Endodermal cell (in vitro differentiated cells): ENCODE measurements around the gene KIAA1217. TPM values are rescaled to one million over a fixed set of nuclear protein-coding genes. Genes with fewer than 3 reads are reported as not detected.

Experiments used
- DNase-seq: peaks from one replicate; pipeline ENCODE4 v3.0.0-alpha.2; 2017
- H3K27ac ChIP-seq: 2 replicates; pipeline ENCODE4 v1.5.1; 2013; ENCODE audit warnings: mild to moderate bottlenecking, low read depth, low read length, moderate library complexity
- H3K27me3 ChIP-seq: 2 replicates; pipeline ENCODE4 v1.6.1; 2013; ENCODE audit warnings: mild to moderate bottlenecking, low read length, moderate library complexity; ENCODE audit not compliant: insufficient read depth, control insufficient read depth, poor library complexity, severe bottlenecking
- H3K36me3 ChIP-seq: 2 replicates; pipeline ENCODE4 v1.7.0; 2013; ENCODE audit warnings: mild to moderate bottlenecking, low read length, moderate library complexity; ENCODE audit not compliant: control insufficient read depth, insufficient read depth
- H3K4me1 ChIP-seq: one replicate; pipeline ENCODE4 v1.7.0; 2013; ENCODE audit warnings: low read length; ENCODE audit not compliant: control insufficient read depth, insufficient read depth
- H3K4me3 ChIP-seq: 2 replicates; pipeline ENCODE4 v1.5.1; 2013; ENCODE audit warnings: mild to moderate bottlenecking, low read length, moderate library complexity
- H3K9ac ChIP-seq: 2 replicates; pipeline ENCODE4 v1.6.1; 2013; ENCODE audit warnings: mild to moderate bottlenecking, low read length, moderate library complexity; ENCODE audit not compliant: poor library complexity, severe bottlenecking; ENCODE audit errors: extremely low read depth
- H3K9me3 ChIP-seq: 2 replicates; pipeline ENCODE4 v1.6.1; 2013; ENCODE audit warnings: mild to moderate bottlenecking, low read length, moderate library complexity; ENCODE audit not compliant: control insufficient read depth
- H3K27ac Mint-ChIP-seq: 2 replicates; pipeline ENCODE4 v1.8.0; 2020; ENCODE audit warnings: mixed read lengths
- H3K27me3 Mint-ChIP-seq: 2 replicates; pipeline ENCODE4 v1.8.0; 2021; ENCODE audit warnings: mild to moderate bottlenecking, mixed read lengths; ENCODE audit not compliant: insufficient read depth
- H3K36me3 Mint-ChIP-seq: 2 replicates; pipeline ENCODE4 v1.8.0; 2020; ENCODE audit warnings: low read depth, mixed read lengths
- H3K4me1 Mint-ChIP-seq: 2 replicates; pipeline ENCODE4 v1.8.0; 2020; ENCODE audit warnings: mixed read lengths
- H3K4me3 Mint-ChIP-seq: 2 replicates; pipeline ENCODE4 v1.8.0; 2020; ENCODE audit warnings: mild to moderate bottlenecking, moderate library complexity, mixed read lengths
- H3K9me3 Mint-ChIP-seq: 2 replicates; pipeline ENCODE4 v1.8.0; 2020; ENCODE audit warnings: mild to moderate bottlenecking, mixed read lengths
- WGBS, 2 experiments: methylation state at CpG; one replicate each; pipeline versions ENCODE4 v1.1.5 to v1.1.7; 2013; ENCODE audit warnings: missing lambda C conversion rate in 2 of 2, mixed read lengths in 1 of 2; ENCODE audit not compliant: insufficient coverage in 1 of 2, insufficient read length in 1 of 2; 5-methylcytosine and 5-hydroxymethylcytosine counted together
- total RNA-seq, 2 donors: library from RNA; stranded (reverse); fragmentation: NEBNext Ultra II Directional in 1 of 2; extraction: Animal tissue kit (Norgen Biotek cat#: 25700) in 1 of 2; gene quantifications; 2 replicates in 1 of 2; 3 replicates in 1 of 2; pipeline ENCODE4 v1.2.1, GENCODE V29; 2021
- TF ChIP-seq, protein P1 (sequence below): fragments of 200-600 bp; sonication (generic); conservative IDR thresholded peaks from 2 replicates; pipeline ENCODE4 v1.5.0; 2021; ENCODE audit warnings: antibody characterized with exemption, mild to moderate bottlenecking

Gene KIAA1217
- total RNA-seq, 2 donors from 2014 or later, result 25.4 to 27.2 TPM

DNA sequence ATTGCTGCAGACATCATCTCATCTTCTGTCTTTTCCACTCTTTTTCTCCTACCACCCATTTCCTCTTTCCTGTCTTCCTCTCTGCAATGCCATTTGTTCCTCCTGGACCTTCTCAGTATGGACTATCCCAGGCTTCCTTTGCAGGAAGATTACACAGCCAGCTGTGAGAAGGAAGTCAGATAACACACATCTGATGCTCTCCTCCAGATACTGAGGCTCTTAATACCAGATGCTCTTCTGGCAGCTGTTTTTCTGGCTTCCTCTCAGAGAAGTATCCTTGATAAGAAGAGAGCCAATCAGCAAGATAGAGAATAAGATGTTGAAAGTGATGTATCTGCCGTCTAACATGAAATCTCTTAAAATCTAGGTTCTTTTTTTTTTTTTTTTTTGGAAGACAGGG is 14.4 kb downstream of the KIAA1217 start:
- TF ChIP-seq, protein P1, sequence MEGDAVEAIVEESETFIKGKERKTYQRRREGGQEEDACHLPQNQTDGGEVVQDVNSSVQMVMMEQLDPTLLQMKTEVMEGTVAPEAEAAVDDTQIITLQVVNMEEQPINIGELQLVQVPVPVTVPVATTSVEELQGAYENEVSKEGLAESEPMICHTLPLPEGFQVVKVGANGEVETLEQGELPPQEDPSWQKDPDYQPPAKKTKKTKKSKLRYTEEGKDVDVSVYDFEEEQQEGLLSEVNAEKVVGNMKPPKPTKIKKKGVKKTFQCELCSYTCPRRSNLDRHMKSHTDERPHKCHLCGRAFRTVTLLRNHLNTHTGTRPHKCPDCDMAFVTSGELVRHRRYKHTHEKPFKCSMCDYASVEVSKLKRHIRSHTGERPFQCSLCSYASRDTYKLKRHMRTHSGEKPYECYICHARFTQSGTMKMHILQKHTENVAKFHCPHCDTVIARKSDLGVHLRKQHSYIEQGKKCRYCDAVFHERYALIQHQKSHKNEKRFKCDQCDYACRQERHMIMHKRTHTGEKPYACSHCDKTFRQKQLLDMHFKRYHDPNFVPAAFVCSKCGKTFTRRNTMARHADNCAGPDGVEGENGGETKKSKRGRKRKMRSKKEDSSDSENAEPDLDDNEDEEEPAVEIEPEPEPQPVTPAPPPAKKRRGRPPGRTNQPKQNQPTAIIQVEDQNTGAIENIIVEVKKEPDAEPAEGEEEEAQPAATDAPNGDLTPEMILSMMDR, result no peak
- DNase-seq, result no peak
- Mint-ChIP-seq H3K36me3 (peaks cover 49% of the 10 kb centered on the region), H3K4me3 (no peak overlapping the region), H3K4me1 (peaks cover 13% of the 10 kb centered on the region), H3K27ac (peak overlapping the region; percentile 1), H3K27me3 (no peaks in the 10 kb centered on the region), H3K9me3 (peaks cover 2% of the 10 kb centered on the region)
- Histone ChIP-seq H3K4me3 (no peak overlapping the region), H3K9ac (no peak overlapping the region), H3K4me1 (no peaks in the 10 kb centered on the region), H3K27ac (no peak overlapping the region), H3K36me3 (peaks cover 53% of the 10 kb centered on the region), H3K9me3 (no peaks in the 10 kb centered on the region), H3K27me3 (no peaks in the 10 kb centered on the region)
- WGBS, 2 experiments, result 92% methylated on average over 1 of the region's 1 CpG; no CpG with 5 or more reads in 1 of the 2 experiments

- H3K27ac Mint-ChIP-seq, result no peak overlapping the region
- peaks cover 13% of the 10 kb centered on the region for H3K4me1 Mint-ChIP-seq
- 94 to 96% methylated on average over 2 to 3 of the region's 3 CpGs for WGBS, 2 experiments
- no peak overlapping the region for H3K9ac ChIP-seq
- no peaks in the 10 kb centered on the region for H3K9me3 ChIP-seq
- H3K36me3 Mint-ChIP-seq, result peaks cover 46% of the 10 kb centered on the region
- H3K4me3 Mint-ChIP-seq, result no peak overlapping the region
- peaks cover 49% of the 10 kb centered on the region for H3K36me3 ChIP-seq
- H3K27ac ChIP-seq, result no peak overlapping the region
- H3K9me3 Mint-ChIP-seq, result peaks cover 2% of the 10 kb centered on the region
- no peak overlapping the region for H3K4me3 ChIP-seq
- TF ChIP-seq, protein P1, result no peak
- no peaks in the 10 kb centered on the region for H3K27me3 ChIP-seq
- DNase-seq, result no peak
- H3K4me1 ChIP-seq, result no peaks in the 10 kb centered on the region
- H3K27me3 Mint-ChIP-seq, result no peaks in the 10 kb centered on the region
Measured at GRCh38 chr10:24223953-24224352, 15.0 kb downstream of the KIAA1217 start.

- Histone ChIP-seq H3K4me1 (no peaks in the 10 kb centered on the region), H3K27me3 (no peaks in the 10 kb centered on the region), H3K4me3 (no peak overlapping the region), H3K36me3 (peaks cover 19% of the 10 kb centered on the region), H3K9me3 (no peaks in the 10 kb centered on the region), H3K27ac (no peak overlapping the region), H3K9ac (no peak overlapping the region)
- no peak overlapping the region for H3K4me3 Mint-ChIP-seq
- H3K27me3 Mint-ChIP-seq, result no peaks in the 10 kb centered on the region
- peaks cover 4% of the 10 kb centered on the region for H3K4me1 Mint-ChIP-seq
- H3K27ac Mint-ChIP-seq, result no peak overlapping the region
- peaks cover 2% of the 10 kb centered on the region for H3K9me3 Mint-ChIP-seq
- 96% methylated on average over 1 of the region's 2 CpGs; no CpG with 5 or more reads in 1 of the 2 experiments for WGBS, 2 experiments
- peaks cover 19% of the 10 kb centered on the region for H3K36me3 Mint-ChIP-seq
- DNase-seq, result no peak
- TF ChIP-seq, protein P1, result no peak
Measured at GRCh38 chr10:24228642-24229041, 19.7 kb downstream of the KIAA1217 start.
